ENCODE results near the gene ARFGAP1. TPM values are rescaled to one million over a fixed set of nuclear protein-coding genes. Genes with fewer than 3 reads are reported as not detected.
"Not testable (repeated sequence)": the region's sequence is repeated elsewhere in the genome, so short reads cannot be mapped to it uniquely, and the experiment has no call there.

The ARFGAP1 gene
- total RNA-seq, 2 donors from 2014 or later = 77.2 to 108 TPM

DNA sequence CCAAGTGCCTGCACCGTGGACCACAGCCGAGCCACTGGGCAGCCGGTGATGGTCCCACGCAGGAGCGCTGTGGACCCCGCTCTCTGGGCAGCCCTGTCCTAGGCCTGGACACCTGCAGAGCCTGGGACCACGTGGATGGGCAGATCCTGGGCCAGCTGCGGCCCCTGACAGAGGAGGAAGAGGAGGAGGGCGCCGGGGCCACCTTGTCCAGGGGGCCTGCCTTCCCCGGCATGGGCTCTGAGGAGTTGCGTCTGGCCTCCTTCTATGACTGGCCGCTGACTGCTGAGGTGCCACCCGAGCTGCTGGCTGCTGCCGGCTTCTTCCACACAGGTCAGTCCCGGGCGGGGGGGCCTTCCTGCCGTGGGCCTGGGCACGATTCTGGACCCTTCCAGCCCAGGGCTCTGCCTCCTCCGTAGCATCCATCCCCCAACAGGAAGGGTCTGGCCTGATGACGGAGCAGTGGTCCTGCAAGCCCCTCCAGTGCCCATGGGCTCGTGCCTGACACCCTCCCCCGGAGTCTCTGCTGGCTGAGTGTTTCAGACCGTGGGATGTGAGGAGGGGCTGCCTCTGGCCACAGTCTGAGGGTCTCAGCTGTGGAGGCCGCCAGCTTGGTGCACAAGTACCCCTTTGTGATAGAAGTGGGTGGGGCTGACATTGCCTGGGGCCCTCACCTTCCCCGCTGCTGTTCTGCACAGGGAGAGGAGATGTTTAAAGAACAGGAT lies 36.3 kb upstream of the ARFGAP1 start:
- H3K9me3 Mint-ChIP-seq = no peaks in the 10 kb centered on the region
- H3K27ac Mint-ChIP-seq = no peak overlapping the region
- no peaks in the 10 kb centered on the region for H3K36me3 Mint-ChIP-seq
- no peak for DNase-seq (ENCODE audit: low spot score in 2 of 2)
- no peak for ATAC-seq

DNA sequence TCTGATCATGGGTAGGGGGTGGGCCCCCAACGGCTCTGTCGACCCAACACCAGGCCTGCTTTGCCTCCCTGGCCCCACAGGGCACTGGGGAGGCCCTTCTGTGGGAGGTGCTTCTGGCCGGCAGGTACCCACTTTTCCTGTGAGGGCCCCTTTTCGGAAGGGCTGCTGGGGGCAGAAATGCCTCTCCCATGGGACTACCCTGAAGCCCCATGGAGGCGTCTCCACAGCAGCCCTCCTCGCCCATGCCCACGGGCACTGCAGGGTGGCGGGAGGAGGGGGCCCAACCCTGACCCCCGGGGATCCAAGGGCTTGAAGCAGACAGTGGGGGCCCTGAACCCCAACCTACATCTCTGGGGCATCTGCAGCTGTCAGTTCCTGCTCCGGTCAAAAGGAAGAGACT lies 34.6 kb upstream of the ARFGAP1 start:
- ATAC-seq = no peak
- Mint-ChIP-seq H3K36me3 (no peaks in the 10 kb centered on the region), H3K27ac (no peak overlapping the region), H3K9me3 (no peaks in the 10 kb centered on the region)
- DNase-seq (ENCODE audit: low spot score in 2 of 2) = no peak

DNA sequence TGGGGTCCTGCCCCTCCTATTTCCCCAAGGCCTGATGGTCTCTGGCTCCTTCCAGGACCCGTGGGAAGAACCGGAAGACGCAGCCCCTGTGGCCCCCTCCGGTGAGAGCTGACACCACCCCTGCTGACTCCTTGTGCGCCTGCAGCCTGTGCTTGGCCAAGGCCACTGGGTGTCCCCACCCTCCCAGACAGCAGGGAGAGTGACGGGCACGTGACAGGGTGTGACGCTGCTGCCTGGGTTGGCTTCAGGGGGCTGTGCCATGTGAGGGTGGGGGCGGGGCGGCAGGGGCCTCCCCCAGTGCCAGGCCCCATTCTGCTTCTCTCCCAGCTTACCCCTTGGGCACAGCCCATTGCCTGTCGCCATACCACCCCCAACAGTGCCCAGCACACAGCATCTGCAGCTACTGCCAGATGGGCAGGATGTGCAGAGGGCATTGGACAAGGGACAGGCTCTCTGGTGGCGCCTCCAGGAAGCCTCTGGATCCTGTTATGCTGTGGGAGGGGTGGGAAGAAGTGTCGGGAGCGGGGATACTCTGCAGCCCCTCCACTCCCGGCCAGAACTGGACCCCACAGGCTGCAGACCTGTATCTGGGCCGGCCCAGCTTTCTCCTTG lies 34.0 kb upstream of the ARFGAP1 start:
- no peak for ATAC-seq
- Mint-ChIP-seq H3K9me3 (no peaks in the 10 kb centered on the region), H3K27ac (no peak overlapping the region), H3K36me3 (no peaks in the 10 kb centered on the region)
- no peak for DNase-seq (ENCODE audit: low spot score in 2 of 2)

DNA sequence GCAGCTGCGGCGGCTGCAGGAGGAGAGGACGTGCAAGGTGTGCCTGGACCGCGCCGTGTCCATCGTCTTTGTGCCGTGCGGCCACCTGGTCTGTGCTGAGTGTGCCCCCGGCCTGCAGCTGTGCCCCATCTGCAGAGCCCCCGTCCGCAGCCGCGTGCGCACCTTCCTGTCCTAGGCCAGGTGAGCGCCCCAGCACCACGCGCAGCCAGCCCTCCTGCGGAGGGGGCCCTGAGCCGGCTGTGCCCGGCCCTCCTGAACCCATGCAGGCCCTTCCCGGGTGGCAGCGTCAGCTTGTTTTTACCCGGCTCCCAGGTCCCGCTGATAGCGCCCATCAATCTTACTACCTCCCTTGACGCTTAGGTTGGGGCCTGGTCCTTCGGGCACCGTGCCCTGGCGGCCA lies 33.2 kb upstream of the ARFGAP1 start:
- ATAC-seq = no peak

DNA sequence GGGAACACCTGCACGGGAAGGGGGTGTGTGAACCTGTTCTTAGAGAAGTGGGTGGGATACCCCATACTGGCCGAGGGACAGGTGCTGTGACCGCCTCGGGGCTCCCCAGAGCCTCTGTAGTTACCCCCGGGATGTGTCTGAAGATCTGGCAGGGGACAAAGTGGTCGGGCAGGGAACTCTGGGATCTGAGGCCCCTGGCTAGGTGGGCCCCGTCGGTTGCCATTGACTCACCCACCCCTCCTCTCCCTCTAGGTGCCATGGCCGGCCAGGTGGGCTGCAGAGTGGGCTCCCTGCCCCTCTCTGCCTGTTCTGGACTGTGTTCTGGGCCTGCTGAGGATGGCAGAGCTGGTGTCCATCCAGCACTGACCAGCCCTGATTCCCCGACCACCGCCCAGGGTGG lies 32.6 kb upstream of the ARFGAP1 start:
- no peaks in the 10 kb centered on the region for H3K36me3 Mint-ChIP-seq
- H3K9me3 Mint-ChIP-seq = no peaks in the 10 kb centered on the region
- DNase-seq (ENCODE audit: low spot score in 2 of 2) (no peak), ATAC-seq (no peak)
- no peak overlapping the region for H3K27ac Mint-ChIP-seq

More for the DNA sequence above, 33.2 kb upstream of the ARFGAP1 start:
- H3K9me3 Mint-ChIP-seq = no peaks in the 10 kb centered on the region
- DNase-seq (ENCODE audit: low spot score in 2 of 2) = no peak
- no peaks in the 10 kb centered on the region for H3K36me3 Mint-ChIP-seq
- no peak overlapping the region for H3K27ac Mint-ChIP-seq

DNA sequence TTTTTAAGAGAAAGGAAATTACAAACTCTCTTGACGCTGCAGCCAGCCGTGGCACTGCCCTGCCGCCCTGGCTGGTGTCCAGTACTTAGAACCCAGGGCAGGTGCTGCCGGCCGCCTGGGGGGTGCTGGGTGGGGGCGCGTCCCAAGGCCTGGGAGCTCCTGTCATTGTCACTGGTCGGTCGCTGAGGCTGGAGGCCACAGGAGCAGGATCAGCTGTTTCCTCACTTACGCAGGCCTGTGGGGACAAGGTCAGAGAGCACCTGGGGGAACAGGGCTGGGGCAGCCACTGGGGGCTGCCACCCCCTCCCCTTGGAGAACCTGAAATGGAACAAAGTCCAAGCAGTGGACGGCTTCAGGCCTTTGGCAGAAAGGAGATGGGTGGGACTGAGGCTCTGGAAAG lies 31.3 kb upstream of the ARFGAP1 start:
- Mint-ChIP-seq H3K36me3 (no peaks in the 10 kb centered on the region), H3K27ac (no peak overlapping the region), H3K9me3 (no peaks in the 10 kb centered on the region)
- no peak for ATAC-seq
- no peak for DNase-seq (ENCODE audit: low spot score in 2 of 2)

DNA sequence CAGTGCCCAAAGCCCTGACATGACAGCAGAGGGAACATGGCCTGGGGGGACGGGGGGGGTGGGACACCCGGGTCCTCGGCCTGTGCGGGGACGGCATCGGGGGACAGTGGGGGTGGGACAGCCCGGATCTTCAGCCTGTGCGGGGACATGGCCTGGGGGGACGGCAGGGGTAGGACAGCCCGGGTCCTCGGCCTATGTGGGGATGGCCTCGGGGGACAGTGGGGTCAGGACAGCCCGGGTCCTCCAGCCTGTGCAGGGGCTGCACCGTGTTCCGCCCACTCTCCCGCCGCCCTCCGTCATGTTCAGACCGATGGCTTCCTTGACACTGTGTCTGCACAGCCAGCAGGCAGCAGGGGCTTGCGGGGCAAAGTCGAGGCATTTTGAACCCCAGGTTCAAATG lies 29.9 kb upstream of the ARFGAP1 start:
- no peaks in the 10 kb centered on the region for H3K36me3 Mint-ChIP-seq
- no peak for DNase-seq (ENCODE audit: low spot score in 2 of 2)
- H3K27ac Mint-ChIP-seq = no peak overlapping the region
- ATAC-seq = no peak
- H3K9me3 Mint-ChIP-seq = no peaks in the 10 kb centered on the region

DNA sequence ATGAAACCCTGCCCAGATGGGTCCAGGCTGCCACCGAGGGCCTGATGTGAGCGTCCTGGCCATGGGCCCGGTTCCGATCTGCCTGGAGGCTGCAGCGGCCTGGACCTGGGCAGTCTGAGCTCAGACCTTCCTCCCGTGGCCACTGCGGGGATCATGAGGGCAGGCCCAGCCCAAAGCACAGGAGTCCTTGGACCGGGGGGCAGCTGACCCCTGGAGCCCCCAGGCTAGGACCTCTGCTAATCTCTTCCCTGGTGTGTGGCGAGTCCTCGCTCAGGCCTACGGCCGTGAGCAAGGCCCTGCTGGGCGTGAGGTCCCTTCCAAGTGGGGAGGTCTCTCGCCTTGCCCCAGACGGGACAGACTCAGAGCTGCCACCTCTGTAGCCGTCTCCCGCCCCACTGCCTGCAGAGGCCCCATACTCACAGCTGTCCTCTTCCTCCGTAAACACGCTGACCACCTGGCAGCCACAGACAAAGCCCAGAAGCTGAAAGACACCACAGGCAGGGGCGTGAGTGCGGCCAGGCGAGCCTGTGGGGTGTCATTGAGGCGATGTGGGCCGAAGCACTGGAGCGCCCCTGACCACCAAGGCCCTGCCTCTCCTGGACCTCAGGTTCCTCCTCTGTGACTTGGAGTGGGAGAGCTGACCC lies 28.9 kb upstream of the ARFGAP1 start:
- no peak for DNase-seq (ENCODE audit: low spot score in 2 of 2)
- ATAC-seq = no peak
- H3K36me3 Mint-ChIP-seq = no peaks in the 10 kb centered on the region
- no peak overlapping the region for H3K27ac Mint-ChIP-seq
- H3K9me3 Mint-ChIP-seq = no peaks in the 10 kb centered on the region

DNA sequence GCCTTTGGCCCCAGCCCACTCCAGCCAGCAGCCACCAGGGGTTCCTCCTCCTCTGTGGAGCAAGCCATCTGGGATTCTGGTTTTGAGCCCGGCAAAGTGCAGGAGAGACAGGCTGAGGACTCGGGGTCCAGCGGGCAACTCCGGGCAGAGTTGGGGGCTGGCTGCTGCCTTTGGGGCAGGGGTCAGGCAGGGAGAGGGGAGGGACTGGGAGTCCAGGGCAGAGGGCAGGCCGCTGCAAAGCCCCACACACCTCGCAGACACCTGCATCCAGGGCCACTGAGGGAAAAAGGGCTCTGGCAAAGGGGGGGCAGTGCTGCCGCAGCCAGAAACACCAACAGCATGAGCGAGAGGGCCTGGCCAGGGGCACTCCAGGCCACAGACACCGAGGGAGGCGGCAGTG lies 28.1 kb upstream of the ARFGAP1 start:
- DNase-seq (ENCODE audit: low spot score in 2 of 2) = no peak
- Mint-ChIP-seq H3K9me3 (no peaks in the 10 kb centered on the region), H3K27ac (no peak overlapping the region), H3K36me3 (no peaks in the 10 kb centered on the region)
- no peak for ATAC-seq

DNA sequence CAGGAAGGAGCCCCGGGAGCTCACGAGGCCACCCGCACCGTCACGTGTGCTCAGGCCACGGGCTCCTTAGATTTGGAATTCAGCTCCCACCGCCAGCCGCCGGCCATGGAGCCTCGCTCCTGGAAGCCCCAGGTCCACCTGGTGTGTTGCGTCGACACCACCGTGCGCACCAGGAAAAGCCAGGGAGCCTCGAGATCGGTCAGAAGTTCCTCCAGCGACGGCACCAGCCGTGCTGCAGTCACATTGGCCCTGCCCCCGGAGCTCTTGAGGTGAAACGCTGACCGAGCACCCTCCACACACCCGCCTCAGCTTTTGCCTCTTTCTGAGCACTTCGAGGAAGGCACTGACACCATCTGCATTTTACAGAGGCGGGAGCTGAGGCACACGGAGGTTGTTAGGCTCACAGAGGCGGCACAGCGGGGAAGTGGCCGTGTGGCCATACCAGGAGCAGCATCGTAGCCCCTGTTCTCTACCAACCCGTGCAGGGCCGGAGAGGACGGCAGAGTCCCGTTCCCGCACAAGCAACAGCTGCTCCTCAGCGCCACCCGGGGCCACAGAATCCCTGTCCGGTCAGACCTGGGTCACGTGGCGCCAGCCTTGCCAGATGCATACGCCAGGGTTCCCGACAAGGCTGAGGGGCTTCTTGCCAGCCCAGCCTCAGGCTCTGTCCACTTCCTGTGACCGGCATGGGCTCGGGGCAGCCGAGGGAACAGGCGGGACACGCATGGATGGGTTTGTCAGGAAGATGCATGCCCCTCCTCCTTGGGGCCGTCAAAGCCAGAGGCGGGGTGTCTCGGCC lies 25.9 kb upstream of the ARFGAP1 start:
- DNase-seq (ENCODE audit: low spot score in 2 of 2) = no peak
- Mint-ChIP-seq H3K9me3 (no peaks in the 10 kb centered on the region), H3K27ac (no peak overlapping the region), H3K36me3 (no peaks in the 10 kb centered on the region)
- no peak for ATAC-seq

DNA sequence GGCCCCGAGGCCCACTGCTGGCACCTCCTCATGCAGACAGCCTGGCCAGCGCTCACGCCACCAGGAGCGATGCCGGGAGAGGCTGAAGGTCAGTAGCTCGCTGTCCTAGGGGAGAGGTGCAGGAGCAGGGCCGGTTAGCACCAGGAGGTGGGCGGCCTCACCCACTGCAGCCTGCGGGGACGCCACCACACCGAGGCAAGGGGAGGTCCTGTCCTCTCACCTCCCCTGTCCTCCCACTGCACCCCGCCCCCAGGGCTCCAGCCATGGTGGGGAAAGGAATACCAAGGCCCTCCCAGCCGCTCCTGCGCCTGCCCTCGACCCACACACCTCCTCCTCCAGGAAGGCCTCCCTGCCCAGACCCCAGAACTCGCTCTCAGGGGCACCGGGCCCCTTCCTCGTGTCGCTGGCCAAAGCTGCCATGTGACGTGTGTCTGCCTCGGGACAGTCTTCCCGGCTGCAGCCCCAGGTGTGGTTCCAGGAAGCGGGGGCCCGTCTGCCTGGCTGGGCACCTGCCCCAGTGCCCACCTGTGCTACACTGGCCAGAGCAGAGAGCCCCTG lies 24.9 kb upstream of the ARFGAP1 start:
- DNase-seq (ENCODE audit: low spot score in 2 of 2) (no peak), ATAC-seq (no peak)
- Mint-ChIP-seq H3K27ac (no peak overlapping the region), H3K36me3 (no peaks in the 10 kb centered on the region), H3K9me3 (no peaks in the 10 kb centered on the region)

DNA sequence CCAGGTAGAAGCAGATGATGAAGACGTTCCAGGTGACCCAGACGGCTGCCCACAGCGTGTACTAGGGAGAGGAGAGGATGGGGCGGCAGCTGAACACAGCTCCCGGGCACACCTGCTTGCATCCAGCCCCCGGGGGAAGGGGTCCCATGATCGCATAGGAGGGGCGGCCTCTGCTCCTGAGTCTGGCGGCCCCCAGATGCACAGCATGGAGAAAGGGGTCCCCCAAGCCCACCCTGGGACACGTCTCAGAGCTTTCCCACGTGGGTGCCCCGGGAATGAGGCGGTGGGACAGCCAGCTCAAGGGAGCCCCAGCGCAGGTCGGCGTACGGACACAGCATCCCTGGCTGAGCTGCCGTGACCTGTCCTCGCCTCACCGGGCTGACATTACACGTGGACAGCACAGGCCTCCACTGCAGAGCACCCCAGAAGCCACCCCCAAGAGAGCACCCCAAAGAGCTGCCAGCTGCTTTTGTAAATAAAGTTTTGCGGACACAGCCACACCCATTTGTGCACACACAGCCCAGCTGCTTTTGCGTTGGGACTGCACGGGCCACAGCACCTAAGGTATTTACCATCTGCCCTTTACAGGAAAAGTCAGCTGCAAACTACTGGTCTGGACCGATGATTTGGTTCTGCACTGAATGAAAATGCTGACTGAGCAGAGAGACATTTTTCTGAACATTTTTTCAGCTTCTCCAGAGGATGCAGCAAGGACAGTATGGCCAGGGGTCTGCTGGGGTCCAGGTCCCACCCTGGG lies 23.6 kb upstream of the ARFGAP1 start:
- DNase-seq (ENCODE audit: low spot score in 2 of 2) = no peak
- Mint-ChIP-seq H3K9me3 (no peaks in the 10 kb centered on the region), H3K36me3 (no peaks in the 10 kb centered on the region), H3K27ac (no peak overlapping the region)
- ATAC-seq = no peak

DNA sequence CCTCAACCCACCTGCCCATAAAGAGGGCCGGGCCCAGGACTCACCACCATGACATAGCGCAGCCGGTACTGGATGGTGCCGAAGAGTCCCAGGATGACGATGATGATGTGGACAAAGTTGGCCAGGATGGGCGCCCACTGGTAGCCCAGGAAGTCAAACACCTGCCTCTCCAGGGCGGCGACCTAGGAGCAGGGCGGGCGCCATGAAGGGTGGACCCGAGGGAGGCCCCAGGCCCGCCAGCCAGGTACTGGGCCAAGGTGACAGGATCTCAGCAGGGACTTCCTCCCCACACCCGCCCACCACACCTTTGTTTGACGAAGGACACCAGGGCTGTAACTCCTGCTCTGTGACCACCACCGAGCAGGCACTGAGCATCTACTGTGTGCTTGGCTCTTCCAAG lies 22.7 kb upstream of the ARFGAP1 start:
- no peaks in the 10 kb centered on the region for H3K9me3 Mint-ChIP-seq
- DNase-seq (ENCODE audit: low spot score in 2 of 2) (no peak), ATAC-seq (no peak)
- no peaks in the 10 kb centered on the region for H3K36me3 Mint-ChIP-seq
- no peak overlapping the region for H3K27ac Mint-ChIP-seq

DNA sequence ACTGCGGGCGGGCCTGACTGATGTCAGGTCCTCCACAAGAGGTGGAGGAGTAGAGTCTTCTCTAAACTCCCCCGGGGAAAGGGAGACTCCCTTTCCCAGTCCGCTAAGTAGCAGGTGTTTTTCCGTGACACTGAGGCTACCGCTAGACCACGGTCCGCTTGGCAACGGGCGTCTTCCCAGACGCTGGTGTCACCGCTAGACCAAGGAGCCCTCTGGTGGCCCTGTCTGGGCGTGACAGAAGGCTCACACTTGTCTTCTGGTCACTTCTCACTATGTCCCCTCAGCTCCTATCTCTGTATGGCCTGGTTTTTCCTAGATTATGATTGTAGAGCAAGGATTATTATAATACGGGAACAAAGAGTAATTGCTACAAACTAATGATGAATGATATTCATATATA lies 21.3 kb upstream of the ARFGAP1 start:
- not testable (repeated sequence) for H3K9me3 Mint-ChIP-seq; H3K27ac Mint-ChIP-seq; H3K36me3 Mint-ChIP-seq; ATAC-seq; DNase-seq (ENCODE audit: low spot score in 2 of 2)

DNA sequence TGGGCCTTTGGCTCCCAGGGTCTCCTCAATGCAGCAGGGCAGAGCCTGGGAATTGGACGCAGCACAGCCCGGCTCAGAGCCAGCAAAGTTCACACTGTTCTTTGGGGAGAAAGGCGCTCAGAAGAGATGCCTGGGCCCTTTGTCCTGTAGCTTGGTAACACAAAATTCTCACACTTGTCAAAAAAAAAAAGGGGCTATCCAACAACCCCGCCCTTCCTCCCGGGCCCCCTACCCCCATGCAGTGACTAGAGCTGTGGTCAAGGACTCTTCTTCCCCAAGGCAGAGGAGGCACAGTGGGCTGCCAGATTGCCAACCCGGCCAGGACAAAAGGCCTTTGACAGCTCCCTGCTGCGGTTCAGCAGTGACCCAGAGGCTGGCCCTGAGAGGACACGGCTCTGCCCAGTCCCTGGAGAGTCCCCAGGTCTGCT lies 20.3 kb upstream of the ARFGAP1 start:
- no peak for ATAC-seq
- Mint-ChIP-seq H3K9me3 (no peaks in the 10 kb centered on the region), H3K36me3 (no peaks in the 10 kb centered on the region), H3K27ac (no peak overlapping the region)
- no peak for DNase-seq (ENCODE audit: low spot score in 2 of 2)

DNA sequence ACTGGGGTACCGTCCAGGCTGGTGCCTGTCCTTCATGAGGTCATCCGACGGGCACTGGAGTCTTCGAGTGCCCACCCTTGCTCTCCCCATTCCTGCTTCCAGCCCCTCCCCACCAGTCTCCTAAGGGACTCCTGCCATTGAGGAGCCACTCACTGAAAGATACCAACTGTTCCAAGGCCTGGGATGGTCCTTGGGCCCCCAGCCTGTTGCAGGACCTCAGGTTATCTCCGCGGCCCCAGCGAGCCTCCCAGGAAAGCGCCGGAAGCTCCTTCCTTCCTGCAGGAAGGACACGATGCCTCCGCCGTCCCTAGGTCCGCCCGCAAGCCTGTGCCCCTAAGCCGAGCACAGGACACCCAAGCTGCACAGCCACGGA lies 19.6 kb upstream of the ARFGAP1 start:
- no peaks in the 10 kb centered on the region for H3K36me3 Mint-ChIP-seq
- ATAC-seq (no peak), DNase-seq (ENCODE audit: low spot score in 2 of 2) (no peak)
- H3K27ac Mint-ChIP-seq = no peak overlapping the region
- H3K9me3 Mint-ChIP-seq = no peaks in the 10 kb centered on the region
